CD4-positive, alpha-beta T cell treated with Interleukin-6 for 4 hours (primary cell): ENCODE results near the gene RPL18A.

Source experiments
- DNase-seq: peaks from one replicate; pipeline ENCODE4 v3.0.0-alpha.2; 2020; ENCODE audit warnings: mixed read lengths

The RPL18A gene

GRCh38 chr19:17859533-17860330, at the start of gene RPL18A:
Gene RPL18A, plus strand, starts transcription at chr19:17859910. Its CDS starts 47 bp downstream, at chr19:17859957.
- DNase-seq, result peak; percentile 99

GRCh38 chr19:17811103-17811502, 48.6 kb upstream of the RPL18A start:
- DNase-seq, result no peak

GRCh38 chr19:17811681-17812080, 48.0 kb upstream of the RPL18A start:
- no peak for DNase-seq

GRCh38 chr19:17812099-17812498, 47.6 kb upstream of the RPL18A start:
- no peak for DNase-seq

- DNase-seq, result no peak
Measured at GRCh38 chr19:17817668-17818363, 41.9 kb upstream of the RPL18A start.

GRCh38 chr19:17821190-17821589, 38.5 kb upstream of the RPL18A start, which contains the start of gene INSL3:
Gene INSL3, minus strand, starts transcription at chr19:17821519. Its CDS starts 13 bp downstream, at chr19:17821506.
- DNase-seq, result no peak

GRCh38 chr19:17824339-17824738, 35.4 kb upstream of the RPL18A start:
- no peak for DNase-seq

GRCh38 chr19:17826508-17827056, 33.1 kb upstream of the RPL18A start:
- DNase-seq, result no peak

GRCh38 chr19:17829855-17830566, 29.7 kb upstream of the RPL18A start:
- no peak for DNase-seq

GRCh38 chr19:17830567-17831418, 28.9 kb upstream of the RPL18A start:
- DNase-seq, result peak; percentile 21

- no peak for DNase-seq
Measured at GRCh38 chr19:17831419-17831888, 28.3 kb upstream of the RPL18A start.

- no peak for DNase-seq
Measured at GRCh38 chr19:17832443-17833208, 27.1 kb upstream of the RPL18A start.

GRCh38 chr19:17834350-17835181, 25.1 kb upstream of the RPL18A start:
- DNase-seq, result no peak

- DNase-seq, result no peak
Measured at GRCh38 chr19:17835182-17836006, 24.3 kb upstream of the RPL18A start.

- DNase-seq, result no peak
Measured at GRCh38 chr19:17836530-17836929, 23.2 kb upstream of the RPL18A start.

GRCh38 chr19:17837972-17838371, 21.7 kb upstream of the RPL18A start:
- no peak for DNase-seq

GRCh38 chr19:17840019-17840418, 19.7 kb upstream of the RPL18A start:
- DNase-seq, result no peak

GRCh38 chr19:17841371-17841809, 18.3 kb upstream of the RPL18A start:
- no peak for DNase-seq
